NCI-H1436 treated with DMSO at 0.1 percent for 48 hours (cell line): ENCODE data around the gene NRROS.
"Not testable (repeated sequence)": the region's sequence is repeated elsewhere in the genome, so short reads cannot be mapped to it uniquely, and the experiment has no call there.

Source experiments
- DNase-seq: peaks from one replicate; lab custom pipeline; 2025; lab: John Stamatoyannopoulos, UW

Gene NRROS

DNA sequence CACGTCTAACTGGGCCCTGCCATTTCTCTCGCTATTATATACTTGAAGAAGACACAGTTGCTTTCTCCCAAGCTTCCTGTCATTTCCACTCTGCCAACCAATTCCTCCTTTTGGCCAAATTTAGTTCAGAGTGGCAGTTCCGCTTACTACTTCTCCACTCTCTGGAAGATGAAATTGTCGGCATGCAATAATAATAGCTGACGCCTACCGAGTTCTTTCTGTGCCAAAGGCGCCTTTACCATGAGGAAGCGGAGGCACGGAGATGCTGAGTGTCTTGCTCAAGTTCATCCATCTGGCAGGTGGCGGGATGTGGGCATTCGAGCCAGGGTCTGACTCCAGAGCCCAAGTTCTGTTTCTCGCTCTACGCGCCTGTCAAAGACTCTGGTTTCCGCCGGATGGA lies 14.6 kb upstream of the NRROS start:
- DNase-seq: no peak

DNA sequence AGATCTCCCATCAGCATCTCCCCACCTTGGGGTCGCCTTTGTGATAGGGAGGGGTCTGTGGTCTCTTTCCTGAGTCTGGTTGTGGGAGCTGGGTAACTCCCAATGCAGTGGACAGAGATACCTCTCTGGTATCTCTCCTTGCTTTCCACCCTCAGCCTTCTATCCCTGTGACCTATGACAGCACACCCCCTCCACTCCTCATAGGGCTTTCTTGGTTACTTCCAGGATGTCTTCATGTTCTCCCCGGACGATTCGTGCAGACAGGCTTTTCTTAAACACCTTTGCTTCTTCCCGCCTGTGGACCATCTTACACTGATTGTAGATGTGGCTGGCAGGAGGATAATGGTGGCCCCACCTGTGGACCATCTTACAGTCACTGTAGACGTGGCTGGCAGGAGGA lies 14.2 kb upstream of the NRROS start:
- DNase-seq: no peak

DNA sequence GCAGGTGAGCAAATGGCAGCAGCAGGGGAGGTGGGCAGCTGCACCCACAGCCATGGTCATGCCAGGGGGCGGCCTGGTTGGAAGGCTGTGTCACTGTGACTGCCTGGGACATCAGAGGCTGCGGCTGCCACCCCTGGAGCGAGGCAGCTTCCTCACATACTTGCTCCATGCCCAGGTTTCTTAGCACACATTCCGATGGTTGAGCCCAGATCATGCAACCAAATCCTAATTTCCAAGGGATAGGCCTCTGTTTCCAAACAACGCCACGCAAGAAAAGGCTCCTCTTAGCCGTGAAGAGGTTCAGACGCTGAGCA lies 11.6 kb upstream of the NRROS start:
- no peak for DNase-seq

DNA sequence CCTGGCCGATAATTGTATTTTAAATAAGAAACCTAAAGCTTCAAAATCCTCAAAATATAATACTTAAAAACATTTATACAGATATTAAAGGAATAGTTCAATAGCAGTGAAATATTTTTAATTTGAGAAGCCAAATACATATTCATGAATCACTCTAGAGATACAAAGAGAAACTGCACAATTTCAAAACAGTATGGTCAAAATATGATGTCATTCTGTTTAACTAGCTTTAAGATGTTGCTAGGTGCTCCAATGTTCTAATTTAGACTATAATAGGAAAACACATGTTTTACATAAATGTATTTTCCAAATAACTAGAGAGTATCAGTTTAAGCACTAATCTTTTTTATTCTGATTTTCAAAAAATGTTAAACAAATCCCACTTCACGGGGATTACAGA lies 10.3 kb upstream of the NRROS start:
- DNase-seq: no peak

DNA sequence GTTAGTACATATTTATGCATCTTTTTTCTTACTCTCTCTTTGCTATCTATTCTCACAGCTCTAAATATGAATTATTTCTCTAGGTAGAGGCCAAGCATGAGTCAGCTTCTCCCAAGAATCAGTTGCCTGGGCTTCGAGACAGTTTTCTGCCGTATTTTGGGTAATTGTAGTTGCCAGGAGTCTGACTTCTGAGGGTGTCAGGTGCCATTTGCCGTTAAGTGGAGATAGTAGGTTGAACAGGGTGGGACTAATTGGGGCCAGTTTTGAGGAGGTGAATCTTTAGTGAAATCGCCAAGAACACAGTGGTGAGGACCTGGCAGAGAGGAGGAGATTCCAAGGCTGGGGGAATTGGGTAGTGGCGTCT lies 7.8 kb upstream of the NRROS start:
- no peak for DNase-seq

DNA sequence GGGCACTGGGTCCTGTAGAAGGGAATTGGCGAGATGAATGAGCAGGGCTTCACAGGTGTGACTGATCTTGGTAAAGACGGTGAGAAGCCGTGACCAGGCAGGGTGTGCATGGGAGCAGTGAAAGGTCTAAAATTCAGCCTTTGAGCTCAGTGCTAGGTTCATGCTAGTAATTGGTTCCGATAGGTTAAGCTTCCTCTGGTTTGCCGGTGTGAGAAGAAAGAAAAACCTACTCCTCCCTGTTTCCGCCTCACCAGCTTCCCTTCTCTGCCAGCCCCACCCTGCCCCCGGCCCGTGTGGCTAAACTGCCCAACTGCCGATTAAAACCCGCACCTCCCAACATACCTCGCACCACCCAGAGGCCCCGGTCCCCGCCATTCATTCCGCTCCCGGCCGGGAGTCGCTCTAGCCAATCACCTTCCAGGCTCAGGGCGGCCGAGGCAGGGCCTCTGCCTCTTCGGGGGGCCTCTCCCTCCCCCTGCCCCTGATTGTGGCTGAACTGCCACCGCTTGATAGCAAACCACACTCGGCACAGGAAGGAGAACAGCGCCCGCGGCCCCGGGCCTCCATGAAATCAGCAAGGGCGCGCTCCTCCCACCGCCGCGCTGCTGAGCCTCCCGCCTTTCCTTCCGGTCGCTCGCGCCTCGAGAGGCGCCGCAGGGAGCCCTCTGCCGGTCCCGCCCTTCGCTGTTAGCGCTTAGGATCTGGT lies 7.3 kb upstream of the NRROS start:
- peak; percentile 87 for DNase-seq

DNA sequence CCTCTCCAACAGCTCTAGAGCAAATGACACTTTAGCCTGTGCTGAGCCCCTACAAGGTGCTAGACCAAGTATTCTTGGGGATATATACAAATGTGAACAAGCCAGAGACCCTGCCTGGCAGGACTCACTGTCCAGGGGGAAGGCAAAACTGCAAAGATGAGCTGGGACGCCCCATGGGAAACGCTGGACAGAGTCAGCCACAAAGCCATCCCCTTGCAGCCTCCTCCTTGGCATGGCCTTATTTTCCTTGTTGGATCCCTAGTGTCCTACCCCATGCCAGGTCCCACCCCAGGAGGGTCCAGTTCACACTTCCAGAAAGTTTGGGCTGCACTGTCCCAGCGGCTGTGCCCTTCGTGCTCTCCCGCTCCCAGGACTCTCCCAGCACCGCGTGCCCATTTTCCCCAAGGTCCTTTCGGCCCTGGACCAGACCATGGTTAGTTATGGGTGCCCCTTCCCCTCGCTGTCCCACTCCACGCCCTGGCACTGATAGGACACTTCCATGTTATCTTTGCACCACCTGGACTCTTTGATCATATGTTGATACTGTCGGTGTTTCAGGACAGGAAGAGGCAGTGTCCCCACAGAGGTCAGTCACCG lies 5.8 kb upstream of the NRROS start:
- DNase-seq: no peak

DNA sequence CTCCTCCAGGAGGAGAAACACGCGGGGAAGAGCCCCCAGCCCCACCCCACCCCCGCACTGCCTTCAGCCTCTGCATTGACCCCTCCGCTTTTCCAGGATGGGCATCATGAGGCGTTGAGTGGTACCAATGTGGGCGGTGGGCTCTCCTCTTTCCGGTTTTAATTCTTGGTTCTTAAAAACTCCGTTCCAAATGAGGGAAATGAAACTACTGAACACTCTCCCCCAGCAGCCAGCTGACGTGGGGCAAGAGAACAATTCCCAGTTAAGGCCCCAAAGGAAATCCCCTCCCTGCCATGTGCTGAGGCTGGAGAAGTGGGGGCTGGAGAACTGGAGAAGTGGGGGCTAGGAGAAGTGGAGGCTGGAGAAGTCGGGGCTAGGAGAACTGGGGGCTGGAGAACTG lies 5.3 kb upstream of the NRROS start:
- DNase-seq: no peak

DNA sequence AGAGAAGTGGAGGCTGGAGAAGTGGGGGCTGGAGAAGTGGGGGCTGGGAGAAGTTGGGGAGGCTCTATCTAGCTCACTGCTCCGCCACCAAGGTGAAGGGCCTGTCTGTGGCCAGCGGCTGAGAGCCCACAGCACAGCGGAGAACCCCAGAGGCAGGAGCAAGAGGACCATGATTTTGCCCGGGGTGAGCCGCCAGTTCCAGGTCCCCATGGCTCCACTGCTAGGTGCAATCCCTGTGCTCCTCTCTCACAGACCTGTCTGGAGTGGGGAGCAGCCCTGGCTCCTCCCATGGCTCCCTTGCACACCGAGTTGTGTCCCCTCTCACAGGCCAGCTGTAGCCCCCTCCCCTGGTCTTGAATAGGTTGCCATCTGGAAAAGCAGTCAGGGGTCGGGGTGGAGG lies 4.7 kb upstream of the NRROS start:
- no peak for DNase-seq

DNA sequence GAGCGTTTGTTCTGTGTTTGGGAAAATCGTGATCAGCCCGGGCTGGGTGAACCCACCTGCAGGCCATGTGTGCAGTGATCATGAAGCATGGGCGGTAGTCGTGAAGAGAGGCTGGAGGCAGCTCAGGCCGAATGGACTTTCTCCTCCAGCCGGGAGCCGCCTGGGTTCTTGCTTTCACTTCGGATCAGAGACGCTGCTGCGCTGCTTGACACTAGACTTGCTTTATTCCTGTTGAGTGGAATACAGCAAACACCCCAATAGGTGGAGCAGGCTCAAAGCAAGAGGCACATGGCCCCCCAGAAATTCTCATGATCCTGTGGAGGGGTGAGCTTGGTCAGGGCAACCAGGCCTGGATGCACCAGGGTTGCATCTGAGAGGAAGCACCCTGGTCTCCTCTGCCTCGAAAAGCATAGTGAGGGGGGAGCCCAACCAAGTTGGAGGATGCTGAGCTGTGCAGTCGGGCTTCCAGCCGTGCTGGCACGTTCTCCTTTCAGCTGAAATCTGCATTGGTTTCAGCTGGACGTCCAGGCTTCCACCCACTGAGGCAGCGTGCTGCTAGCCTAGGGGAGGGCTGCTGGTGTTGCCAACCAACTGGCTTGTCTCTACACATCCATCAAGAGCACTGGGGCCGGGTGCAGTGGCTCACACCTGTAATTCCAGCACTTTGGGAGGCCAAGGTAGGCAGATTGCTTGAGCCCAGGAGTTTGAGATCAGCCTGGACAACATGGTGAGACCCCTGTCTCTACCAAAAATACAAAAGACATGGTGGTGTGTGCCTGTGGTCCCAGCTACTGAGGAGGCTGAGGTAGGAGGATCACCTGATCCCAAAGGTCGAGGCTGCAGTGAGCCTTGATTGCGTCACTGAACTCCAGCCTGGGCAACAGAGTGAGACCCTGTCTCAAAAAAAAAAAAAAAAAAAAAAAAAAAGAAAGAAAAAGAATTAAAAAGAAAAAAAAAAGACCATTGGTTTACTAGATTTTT lies 2.8 kb upstream of the NRROS start:
- DNase-seq: no peak

DNA sequence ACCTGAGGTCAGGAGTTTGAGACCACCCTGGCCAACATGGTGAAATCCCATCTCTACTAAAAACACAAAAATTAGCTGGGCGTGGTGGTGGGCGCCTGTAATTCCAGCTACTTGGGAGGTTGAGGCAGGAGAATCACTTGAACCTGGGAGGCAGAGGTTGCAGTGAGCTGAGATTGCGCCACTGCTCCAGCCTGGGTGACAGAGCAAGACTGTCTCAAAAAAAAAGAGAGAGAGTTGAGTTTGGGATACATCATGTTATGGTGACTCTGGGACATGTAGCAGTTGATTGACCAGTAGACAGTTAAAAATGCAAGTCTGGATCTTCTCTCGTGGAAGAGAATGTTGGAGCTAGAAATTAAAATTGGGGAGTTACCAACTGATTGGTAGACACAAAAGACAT lies 1.6 kb upstream of the NRROS start:
- DNase-seq: not testable (repeated sequence)

DNA sequence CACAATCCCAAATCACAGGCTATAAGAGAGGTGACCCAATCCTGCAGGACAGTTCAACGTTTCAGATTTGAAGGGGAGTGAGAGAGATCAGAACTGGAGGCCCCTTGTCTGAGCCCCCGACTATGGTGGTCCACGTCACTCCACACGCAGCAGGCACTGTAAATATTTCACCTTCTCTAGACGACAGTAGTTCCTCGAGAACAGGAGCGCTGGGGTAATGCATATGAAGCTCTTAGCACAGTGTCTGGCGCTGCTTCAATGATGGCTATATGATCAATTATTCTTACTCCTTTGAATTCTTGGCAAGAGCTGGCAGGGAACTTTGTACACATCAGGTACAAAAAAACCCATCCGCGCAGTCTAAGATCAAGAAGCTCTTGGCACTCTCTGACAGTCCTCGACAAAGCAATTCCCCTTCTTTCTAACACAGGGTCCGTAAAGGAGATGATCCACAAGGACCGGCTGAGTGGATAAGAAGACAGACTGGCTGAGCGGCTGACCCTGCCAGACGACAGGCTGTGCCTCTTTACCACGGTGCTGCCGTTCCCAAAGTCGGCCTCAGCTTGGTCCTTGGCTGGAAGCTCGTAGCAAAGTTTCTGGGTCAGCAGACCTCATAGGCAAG lies 522 bp upstream of the NRROS start:
- no peak for DNase-seq

DNA sequence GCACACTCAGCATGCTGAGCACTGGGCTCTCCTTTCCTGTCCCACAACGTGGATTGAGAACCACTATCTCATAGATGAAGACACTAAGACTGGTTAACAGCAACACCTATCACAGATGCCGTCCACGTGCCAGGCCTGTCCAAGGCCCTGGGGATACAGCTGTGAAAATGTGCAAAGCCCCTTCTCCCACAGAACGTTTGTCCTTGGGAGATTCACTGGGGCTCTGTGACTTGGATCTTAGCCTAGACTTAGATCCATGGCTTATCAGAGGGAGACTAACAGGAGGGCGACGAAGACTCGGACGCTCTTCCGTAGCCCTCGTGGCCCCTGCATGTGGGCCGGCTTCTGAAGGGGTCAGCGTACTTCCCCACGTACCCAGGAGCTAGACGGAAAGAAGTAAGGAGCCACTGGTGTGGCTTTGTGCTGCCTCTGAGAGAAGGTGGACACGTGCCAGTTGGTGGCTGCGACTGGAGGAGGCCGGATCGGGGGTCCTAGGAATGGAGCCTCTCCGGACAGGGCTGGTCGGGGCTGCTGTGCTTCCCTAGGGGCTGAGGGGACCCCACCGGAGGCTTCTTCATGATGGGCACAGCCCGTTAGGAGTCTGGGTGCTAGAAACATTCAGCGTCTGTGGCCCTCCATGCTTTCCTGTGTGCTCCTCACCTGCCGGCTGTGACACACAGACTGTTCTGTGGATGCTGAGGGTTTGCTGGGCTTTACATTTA lies 964 bp downstream of the NRROS start:
- DNase-seq: no peak

DNA sequence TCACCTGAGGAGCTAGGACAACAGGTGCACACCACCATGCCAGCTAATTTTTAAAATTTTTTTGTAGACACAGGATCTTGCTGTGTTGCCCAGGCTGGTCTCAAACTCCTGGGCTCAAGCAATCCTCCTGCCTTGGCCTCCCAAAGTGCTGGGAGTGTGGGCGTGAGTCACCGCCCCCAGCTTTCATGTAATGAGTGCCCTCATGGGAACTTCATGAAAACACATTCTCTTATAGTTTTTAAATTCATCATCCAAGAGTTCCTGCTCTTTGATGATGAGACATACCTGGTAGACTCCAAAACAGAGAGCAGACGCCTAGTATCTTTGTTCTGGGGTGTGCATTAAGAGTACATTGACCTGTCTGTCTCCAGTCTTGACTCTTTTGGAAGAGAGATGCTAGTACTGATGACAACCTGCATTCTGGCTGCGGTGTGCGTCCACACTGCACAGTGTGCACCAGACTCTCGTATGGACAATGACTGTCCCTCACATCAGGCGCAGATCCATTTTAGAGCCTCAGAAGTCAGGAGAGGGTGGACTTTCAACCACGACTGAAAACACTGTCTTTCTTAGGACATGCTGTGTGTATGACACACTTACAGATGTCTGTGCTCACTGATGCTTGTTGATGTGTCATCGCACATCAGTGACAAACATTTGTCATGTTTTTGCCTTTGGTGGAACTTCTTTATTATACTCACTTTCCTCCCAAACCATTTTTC lies 2.0 kb downstream of the NRROS start:
- DNase-seq: no peak

DNA sequence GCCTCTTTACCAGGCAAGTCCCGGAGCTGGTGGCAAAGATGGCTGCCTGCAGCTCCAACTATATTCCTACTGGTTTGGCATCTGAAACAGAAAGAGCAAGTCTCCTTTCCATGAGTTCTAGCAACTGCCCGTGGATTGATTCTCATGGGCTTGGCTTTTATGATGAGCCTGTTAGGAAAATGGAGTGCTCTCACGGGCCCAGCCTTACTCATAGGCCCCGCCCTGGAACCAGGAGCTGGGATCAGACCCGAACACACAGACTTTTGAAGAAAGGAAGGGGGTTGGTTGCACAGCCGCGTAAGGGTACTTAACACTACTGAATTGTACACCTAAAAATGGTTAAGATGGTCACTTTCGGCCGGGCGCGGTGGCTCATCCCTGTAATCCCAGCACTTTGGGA lies 2.9 kb downstream of the NRROS start:
- no peak for DNase-seq

DNA sequence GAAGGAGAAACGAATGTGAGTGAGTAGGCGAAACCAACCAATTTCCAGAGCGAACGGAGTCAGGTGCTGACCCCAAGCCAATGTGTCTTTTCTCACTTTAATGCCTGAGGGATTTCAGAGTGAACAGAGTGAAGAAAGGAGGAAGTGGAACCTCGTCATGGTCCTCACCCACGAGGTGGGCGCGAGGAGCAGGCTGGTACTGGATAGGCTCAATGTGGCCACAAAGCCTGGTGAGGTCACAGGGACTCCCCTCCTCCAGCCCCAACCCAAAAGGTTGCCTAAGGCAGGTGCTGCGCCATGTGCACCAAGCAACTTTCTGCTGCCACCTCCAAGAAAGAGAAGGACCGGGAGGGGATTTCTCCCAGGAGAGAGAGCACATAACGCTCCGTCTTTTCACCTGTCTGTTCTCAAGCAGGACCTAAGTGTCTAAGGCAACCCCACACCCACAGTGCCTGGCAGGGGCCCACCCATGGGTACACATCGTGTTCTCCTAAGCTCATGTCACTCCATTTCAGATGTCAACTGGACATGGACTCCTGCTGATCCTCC lies 3.8 kb downstream of the NRROS start:
- no peak for DNase-seq

DNA sequence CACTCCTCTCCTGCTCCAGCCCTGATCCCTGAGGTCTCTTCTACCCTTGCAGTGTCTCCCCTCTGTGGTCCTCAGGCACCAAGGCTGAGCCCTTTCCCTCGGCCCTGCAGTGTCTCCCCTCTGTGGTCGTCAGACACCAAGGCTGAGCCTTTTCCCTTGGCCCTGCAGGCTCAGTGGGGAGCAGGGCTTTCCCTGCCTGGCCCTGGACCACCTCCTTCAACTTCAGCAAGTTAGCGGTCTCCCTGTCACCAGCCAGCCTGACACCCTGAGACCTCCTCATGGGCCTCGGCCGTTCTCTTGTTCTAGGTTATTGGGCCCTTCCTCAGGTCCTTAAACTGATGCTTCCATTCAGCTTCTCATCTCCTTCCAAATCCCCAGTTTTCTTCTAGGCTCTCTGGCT lies 4.3 kb downstream of the NRROS start:
- DNase-seq: no peak

DNA sequence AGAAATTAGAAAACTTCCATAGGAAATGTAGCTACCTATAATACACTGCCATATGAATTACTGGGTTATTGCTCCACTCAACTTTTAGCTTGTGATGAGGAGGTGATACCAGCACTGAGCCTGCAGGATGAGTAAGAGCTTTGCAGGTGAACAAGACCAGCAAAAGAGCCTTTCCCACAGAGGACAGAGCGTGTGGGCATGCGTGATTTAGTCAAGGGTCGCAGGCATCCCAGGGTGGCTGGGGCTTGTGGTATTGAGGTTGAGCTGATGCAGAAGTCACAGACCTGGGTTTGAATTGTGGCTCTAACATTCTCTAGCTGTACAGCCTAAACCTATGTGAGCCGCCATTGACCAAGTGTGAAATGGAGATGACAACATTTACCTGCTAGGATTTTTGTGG lies 5.6 kb downstream of the NRROS start:
- no peak for DNase-seq

DNA sequence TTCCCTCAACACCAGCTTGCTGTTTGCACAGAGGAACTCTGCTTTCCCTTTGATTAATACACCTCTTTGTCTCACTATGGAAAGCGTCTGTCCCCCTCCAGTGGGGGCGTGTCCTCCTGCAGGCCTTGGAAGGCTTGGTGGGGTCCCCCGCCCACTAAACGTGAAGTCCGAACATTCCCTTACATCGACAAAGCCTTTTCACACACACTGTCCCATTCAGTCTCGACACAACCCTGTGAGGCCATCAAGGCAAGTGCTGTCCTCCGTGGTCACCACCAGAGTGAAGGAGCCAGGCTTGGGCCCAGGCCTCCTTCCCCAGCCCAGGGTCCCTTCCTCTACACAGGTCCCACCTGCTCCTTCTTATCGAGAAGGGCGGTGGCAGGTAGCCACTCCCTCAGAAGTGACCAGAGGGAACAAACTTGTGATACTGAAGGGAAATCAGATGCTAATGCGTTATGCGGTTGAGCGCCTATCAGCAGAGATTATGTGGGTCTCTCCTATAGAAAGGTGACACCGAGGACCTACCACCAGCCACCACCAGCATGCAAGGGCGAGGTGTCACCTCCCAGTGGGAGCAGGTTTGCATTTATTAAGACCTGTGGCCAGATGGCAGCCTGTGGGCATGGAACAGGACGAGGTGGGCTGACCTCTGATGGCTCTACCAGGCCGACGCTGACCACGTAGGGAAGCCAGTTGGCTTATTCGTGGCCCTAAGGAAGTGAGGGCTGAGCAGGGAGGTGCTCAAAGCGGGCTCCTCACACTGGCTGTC lies 6.6 kb downstream of the NRROS start:
- no peak for DNase-seq

DNA sequence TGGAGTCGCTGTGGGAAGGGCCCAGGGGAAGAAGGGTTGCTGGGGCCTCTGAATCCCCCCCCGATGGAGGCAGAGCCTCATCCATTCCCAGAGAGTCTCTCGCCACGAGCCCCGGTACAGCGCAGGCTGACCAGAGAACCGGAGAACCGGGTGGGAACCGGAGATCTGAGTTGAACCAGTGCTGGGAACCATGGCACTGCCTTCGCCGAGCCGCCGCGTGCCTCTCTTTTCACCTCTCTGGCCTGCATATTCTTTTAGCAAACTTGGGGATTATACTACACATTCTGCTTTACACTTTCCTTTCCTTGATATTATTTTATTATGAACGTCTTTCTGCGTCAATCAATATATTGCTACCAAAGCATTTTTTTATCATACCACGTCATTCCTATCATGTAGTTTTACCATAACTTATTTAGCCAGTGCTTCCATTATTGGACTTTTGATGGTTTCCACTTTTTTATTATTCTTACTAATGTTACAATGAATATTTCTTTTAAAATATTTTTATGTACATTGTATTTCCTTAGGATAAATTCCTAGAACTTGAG lies 7.2 kb downstream of the NRROS start:
- DNase-seq: no peak
